Hepatocyte (in vitro differentiated cells): ENCODE measurements around the gene TPRG1L.

Source experiments
- EZH2 ChIP-seq: fragments of 200-600 bp; sonication (generic); IDR thresholded peaks from 2 replicates; pipeline ENCODE4 v1.6.1; 2016; ENCODE audit warnings: antibody characterized with exemption, mild to moderate bottlenecking, borderline replicate concordance
- EZH2phosphoT487 ChIP-seq: fragments of 200-600 bp; sonication (generic); IDR thresholded peaks from one replicate; pipeline ENCODE4 v1.6.1; 2018; ENCODE audit warnings: antibody characterized with exemption, mild to moderate bottlenecking, low read depth, moderate library complexity; ENCODE audit not compliant: unreplicated experiment, severe bottlenecking
- TF ChIP-seq, protein P1 (sequence below): fragments of 200-600 bp; sonication (generic); IDR thresholded peaks from 2 replicates; pipeline ENCODE4 v1.5.1; 2016; ENCODE audit warnings: antibody characterized with exemption, mild to moderate bottlenecking; ENCODE audit not compliant: poor library complexity

DNA sequence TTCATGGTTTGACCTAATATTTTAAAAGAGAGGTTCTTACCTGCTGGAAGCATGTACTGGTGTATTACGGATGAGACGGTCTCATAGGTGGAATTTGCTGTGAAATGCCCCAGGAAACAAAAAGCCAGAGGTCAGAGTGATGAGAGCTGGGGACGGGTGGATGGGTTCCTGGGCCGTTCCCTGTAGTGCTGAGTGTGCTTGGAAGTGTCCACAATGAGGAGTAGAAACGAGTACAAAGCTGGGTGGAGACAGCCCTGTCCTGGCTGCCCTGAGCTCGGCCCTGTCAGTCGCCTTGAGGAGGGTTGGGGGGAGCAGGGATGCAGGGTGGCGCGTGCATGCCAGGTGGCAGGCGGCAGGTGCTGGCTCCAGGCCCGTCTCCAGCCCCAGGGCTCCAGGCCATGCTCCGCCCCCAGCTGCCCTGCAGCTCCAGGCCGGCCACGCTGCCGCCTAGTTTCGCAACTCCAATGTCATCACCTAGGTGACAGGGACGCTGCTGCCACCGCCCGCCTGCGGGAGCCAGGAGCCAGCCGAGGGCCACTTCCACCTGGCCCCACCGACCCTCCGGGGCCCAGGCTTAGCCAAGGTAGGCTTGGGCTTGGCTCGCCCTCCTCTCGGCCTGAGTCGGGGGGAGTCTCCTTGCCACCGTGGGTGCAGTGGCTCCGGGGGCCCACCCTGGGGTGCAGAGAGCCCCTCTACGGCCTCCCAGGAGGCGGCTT, 43.9 kb downstream of the TPRG1L start:
- TF ChIP-seq, protein P1, sequence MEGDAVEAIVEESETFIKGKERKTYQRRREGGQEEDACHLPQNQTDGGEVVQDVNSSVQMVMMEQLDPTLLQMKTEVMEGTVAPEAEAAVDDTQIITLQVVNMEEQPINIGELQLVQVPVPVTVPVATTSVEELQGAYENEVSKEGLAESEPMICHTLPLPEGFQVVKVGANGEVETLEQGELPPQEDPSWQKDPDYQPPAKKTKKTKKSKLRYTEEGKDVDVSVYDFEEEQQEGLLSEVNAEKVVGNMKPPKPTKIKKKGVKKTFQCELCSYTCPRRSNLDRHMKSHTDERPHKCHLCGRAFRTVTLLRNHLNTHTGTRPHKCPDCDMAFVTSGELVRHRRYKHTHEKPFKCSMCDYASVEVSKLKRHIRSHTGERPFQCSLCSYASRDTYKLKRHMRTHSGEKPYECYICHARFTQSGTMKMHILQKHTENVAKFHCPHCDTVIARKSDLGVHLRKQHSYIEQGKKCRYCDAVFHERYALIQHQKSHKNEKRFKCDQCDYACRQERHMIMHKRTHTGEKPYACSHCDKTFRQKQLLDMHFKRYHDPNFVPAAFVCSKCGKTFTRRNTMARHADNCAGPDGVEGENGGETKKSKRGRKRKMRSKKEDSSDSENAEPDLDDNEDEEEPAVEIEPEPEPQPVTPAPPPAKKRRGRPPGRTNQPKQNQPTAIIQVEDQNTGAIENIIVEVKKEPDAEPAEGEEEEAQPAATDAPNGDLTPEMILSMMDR: no peak
- TF ChIP-seq EZH2phosphoT487 (no peak), EZH2 (no peak)
